Measurements from ENCODE around the gene CYLD. TPM values are rescaled to one million over a fixed set of nuclear protein-coding genes. Genes with fewer than 3 reads are reported as not detected.

CYLD gene
- total and polyA plus RNA-seq, 8 donors = 7.0 to 82.1 (median 13.5) TPM

GRCh38 chr16:50831751-50832150, 89.9 kb downstream of the CYLD start:
- Histone ChIP-seq H3K9me3 (no peaks in the 10 kb centered on the region), H3K36me3 (no peaks in the 10 kb centered on the region), H3K27me3 (peaks cover 0 to 6% (median 4%) of the 10 kb centered on the region in 3 donors), H3K4me3 (no peak overlapping the region), H3K27ac (no peak overlapping the region), H3K4me1 (no peaks in the 10 kb centered on the region)
- WGBS, 5 donors = 73 to 100% (median 81%) methylated on average over 1 of the region's 1 CpG
- TF ChIP-seq, protein P1, sequence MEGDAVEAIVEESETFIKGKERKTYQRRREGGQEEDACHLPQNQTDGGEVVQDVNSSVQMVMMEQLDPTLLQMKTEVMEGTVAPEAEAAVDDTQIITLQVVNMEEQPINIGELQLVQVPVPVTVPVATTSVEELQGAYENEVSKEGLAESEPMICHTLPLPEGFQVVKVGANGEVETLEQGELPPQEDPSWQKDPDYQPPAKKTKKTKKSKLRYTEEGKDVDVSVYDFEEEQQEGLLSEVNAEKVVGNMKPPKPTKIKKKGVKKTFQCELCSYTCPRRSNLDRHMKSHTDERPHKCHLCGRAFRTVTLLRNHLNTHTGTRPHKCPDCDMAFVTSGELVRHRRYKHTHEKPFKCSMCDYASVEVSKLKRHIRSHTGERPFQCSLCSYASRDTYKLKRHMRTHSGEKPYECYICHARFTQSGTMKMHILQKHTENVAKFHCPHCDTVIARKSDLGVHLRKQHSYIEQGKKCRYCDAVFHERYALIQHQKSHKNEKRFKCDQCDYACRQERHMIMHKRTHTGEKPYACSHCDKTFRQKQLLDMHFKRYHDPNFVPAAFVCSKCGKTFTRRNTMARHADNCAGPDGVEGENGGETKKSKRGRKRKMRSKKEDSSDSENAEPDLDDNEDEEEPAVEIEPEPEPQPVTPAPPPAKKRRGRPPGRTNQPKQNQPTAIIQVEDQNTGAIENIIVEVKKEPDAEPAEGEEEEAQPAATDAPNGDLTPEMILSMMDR (IDR thresholded peaks at IDR 0.05) = no peak
- TF ChIP-seq POLR2A (IDR thresholded peaks at IDR 0.05) (no peak), EP300 (IDR thresholded peaks at IDR 0.05) (no peak), POLR2AphosphoS5 (IDR thresholded peaks at IDR 0.05) (no peak)
- no peak for DNase-seq
- intact Hi-C loops (cut with DNase I; ENCODE audit: low total_unique reads) = no loop called here

GRCh38 chr16:50833929-50834328, 92.0 kb downstream of the CYLD start:
- H3K4me1 ChIP-seq = no peaks in the 10 kb centered on the region
- H3K36me3 ChIP-seq = no peaks in the 10 kb centered on the region
- H3K27ac ChIP-seq = no peak overlapping the region
- peaks cover 0 to 6% (median 4%) of the 10 kb centered on the region in 3 donors for H3K27me3 ChIP-seq
- WGBS, 5 donors = 86 to 93% (median 90%) methylated on average over 3 of the region's 3 CpGs
- no peak overlapping the region for H3K4me3 ChIP-seq
- intact Hi-C loops (cut with DNase I; ENCODE audit: low total_unique reads) = no loop called here
- TF ChIP-seq EP300 (IDR thresholded peaks at IDR 0.05) = no peak
- TF ChIP-seq POLR2A (IDR thresholded peaks at IDR 0.05) = no peak
- TF ChIP-seq POLR2AphosphoS5 (IDR thresholded peaks at IDR 0.05) = no peak
- TF ChIP-seq, protein P1 (IDR thresholded peaks at IDR 0.05) = no peak
- no peak for DNase-seq
- H3K9me3 ChIP-seq = no peaks in the 10 kb centered on the region

DNA sequence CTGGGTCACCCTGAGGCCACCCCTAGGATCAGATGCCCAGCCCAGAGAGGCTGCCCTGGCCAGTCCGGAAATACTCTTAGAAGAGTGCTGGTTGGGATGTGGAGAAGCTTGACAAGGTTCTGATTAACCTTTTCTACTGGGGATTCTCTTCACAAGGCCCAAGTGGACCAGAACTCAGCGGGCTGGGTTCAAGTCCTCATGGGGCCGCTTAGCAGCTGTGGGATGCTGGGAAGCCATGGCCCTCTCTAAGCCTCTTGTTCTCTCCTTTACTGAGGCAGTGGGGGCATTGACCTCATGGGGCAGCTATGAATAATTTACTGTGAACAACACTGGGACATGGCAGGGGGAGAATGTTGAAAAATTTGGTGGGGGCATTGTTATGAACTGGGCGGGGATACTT, 92.8 kb downstream of the CYLD start:
- no peak for TF ChIP-seq EP300 (IDR thresholded peaks at IDR 0.05)
- no peak for TF ChIP-seq POLR2AphosphoS5 (IDR thresholded peaks at IDR 0.05)
- no peak for TF ChIP-seq POLR2A (IDR thresholded peaks at IDR 0.05)
- TF ChIP-seq, protein P1 (IDR thresholded peaks at IDR 0.05) = no peak
- Histone ChIP-seq H3K27me3 (peaks cover 0 to 6% (median 4%) of the 10 kb centered on the region in 3 donors), H3K36me3 (no peaks in the 10 kb centered on the region), H3K4me3 (no peak overlapping the region), H3K27ac (no peak overlapping the region), H3K4me1 (no peaks in the 10 kb centered on the region), H3K9me3 (no peaks in the 10 kb centered on the region)
- intact Hi-C loops (cut with DNase I; ENCODE audit: low total_unique reads) = no loop called here
- 85 to 94% (median 87%) methylated on average over 3 to 4 of the region's 4 CpGs for WGBS, 5 donors
- DNase-seq = no peak

GRCh38 chr16:50835358-50836060, 93.6 kb downstream of the CYLD start:
- H3K27me3 ChIP-seq = peaks cover 0 to 11% (median 9%) of the 10 kb centered on the region in 3 donors
- TF ChIP-seq, protein P1 (IDR thresholded peaks at IDR 0.05) = no peak
- TF ChIP-seq EP300 (IDR thresholded peaks at IDR 0.05) (no peak), POLR2AphosphoS5 (IDR thresholded peaks at IDR 0.05) (no peak), POLR2A (IDR thresholded peaks at IDR 0.05) (no peak)
- WGBS, 5 donors = 54 to 65% (median 59%) methylated on average over 10 of the region's 10 CpGs
- intact Hi-C loops (cut with DNase I; ENCODE audit: low total_unique reads) = no loop called here
- no peaks in the 10 kb centered on the region for H3K36me3 ChIP-seq
- no peaks in the 10 kb centered on the region for H3K4me1 ChIP-seq
- DNase-seq = no peak
- H3K9me3 ChIP-seq = no peaks in the 10 kb centered on the region
- no peak overlapping the region for H3K27ac ChIP-seq
- H3K4me3 ChIP-seq = no peak overlapping the region
